Astrocyte (in vitro differentiated cells and primary cell): ENCODE data around the gene DLGAP4. TPM values are rescaled to one million over a fixed set of nuclear protein-coding genes. Genes with fewer than 3 reads are reported as not detected.

Experiments used
- DNase-seq: peaks from one replicate; pipeline ENCODE4 v3.0.0-alpha.2; 2010; ENCODE audit warnings: low read depth
- FAIRE-seq: peaks from 2 replicates; lab custom pipeline; 2011; peaks lifted over from hg19 to GRCh38; lab: Jason Lieb, UNC
- H2AFZ ChIP-seq: 2 replicates; pipeline ENCODE4 v1.6.0; 2012; ENCODE audit warnings: low read depth, low read length, inconsistent platforms
- H3K27ac ChIP-seq: 2 replicates; pipeline ENCODE4 v1.5.1; 2011; ENCODE audit warnings: low read depth, low read length, inconsistent platforms
- H3K27me3 ChIP-seq: 2 replicates; pipeline ENCODE4 v1.6.0; 2011; ENCODE audit warnings: low read length, inconsistent platforms; ENCODE audit not compliant: insufficient read depth
- H3K36me3 ChIP-seq: 2 replicates; pipeline ENCODE4 v1.5.1; 2011; ENCODE audit warnings: low read length, inconsistent platforms; ENCODE audit not compliant: insufficient read depth
- H3K4me1 ChIP-seq: 2 replicates; pipeline ENCODE4 v1.5.1; 2011; ENCODE audit warnings: low read length, inconsistent platforms; ENCODE audit not compliant: insufficient read depth
- H3K4me2 ChIP-seq: 2 replicates; pipeline ENCODE4 v1.6.0; 2012; ENCODE audit warnings: low read length, inconsistent platforms
- H3K4me3 ChIP-seq: 2 replicates; pipeline ENCODE4 v1.5.1; 2011; ENCODE audit warnings: low read depth, mild to moderate bottlenecking, low read length, inconsistent platforms; ENCODE audit not compliant: insufficient read depth
- H3K79me2 ChIP-seq: 2 replicates; pipeline ENCODE4 v1.6.0; 2012; ENCODE audit warnings: mild to moderate bottlenecking, low read length, inconsistent platforms; ENCODE audit not compliant: insufficient read depth
- H3K9ac ChIP-seq: 2 replicates; pipeline ENCODE4 v1.6.0; 2012; ENCODE audit warnings: mild to moderate bottlenecking, low read length, inconsistent platforms
- H3K9me3 ChIP-seq: 2 replicates; pipeline ENCODE4 v1.5.1; 2012; ENCODE audit warnings: low read depth, mild to moderate bottlenecking, low read length, inconsistent platforms; ENCODE audit not compliant: insufficient read depth
- H4K20me1 ChIP-seq: 2 replicates; pipeline ENCODE4 v1.6.0; 2012; ENCODE audit warnings: low read length, inconsistent platforms; ENCODE audit not compliant: insufficient read depth
- H3K27ac Mint-ChIP-seq: one replicate; pipeline ENCODE4 v1.8.0; 2021; ENCODE audit warnings: mild to moderate bottlenecking, mixed read lengths; ENCODE audit not compliant: unreplicated experiment
- H3K27me3 Mint-ChIP-seq: one replicate; pipeline ENCODE4 v1.8.0; 2021; ENCODE audit warnings: low read depth, mixed read lengths; ENCODE audit not compliant: unreplicated experiment
- H3K36me3 Mint-ChIP-seq: one replicate; pipeline ENCODE4 v1.8.0; 2021; ENCODE audit warnings: low read depth, mixed read lengths; ENCODE audit not compliant: unreplicated experiment
- H3K4me1 Mint-ChIP-seq: one replicate; pipeline ENCODE4 v1.8.0; 2021; ENCODE audit warnings: low read depth, mixed read lengths; ENCODE audit not compliant: unreplicated experiment
- H3K4me3 Mint-ChIP-seq: one replicate; pipeline ENCODE4 v1.8.0; 2021; ENCODE audit warnings: mild to moderate bottlenecking, moderate library complexity, mixed read lengths; ENCODE audit not compliant: unreplicated experiment
- H3K9me3 Mint-ChIP-seq: one replicate; pipeline ENCODE4 v1.8.0; 2021; ENCODE audit warnings: mild to moderate bottlenecking, mixed read lengths; ENCODE audit not compliant: unreplicated experiment
- EZH2 ChIP-seq: IDR thresholded peaks from 2 replicates; pipeline ENCODE4 v1.6.1; 2012; ENCODE audit warnings: mild to moderate bottlenecking, low read length, inconsistent platforms; ENCODE audit not compliant: insufficient read depth
- total RNA-seq: library from RNA; stranded (reverse); gene quantifications from 2 replicates; pipeline ENCODE4 v1.2.1, GENCODE V29; 2021
- TF ChIP-seq, protein P1 (sequence below): IDR thresholded peaks from 2 replicates; pipeline ENCODE4 v1.5.1; 2011; ENCODE audit warnings: low read depth, mild to moderate bottlenecking, inconsistent platforms, low read length, moderate library complexity; ENCODE audit not compliant: insufficient read depth

Gene DLGAP4
- total RNA-seq, 1 donor from 2014 or later = 135 TPM

DNA sequence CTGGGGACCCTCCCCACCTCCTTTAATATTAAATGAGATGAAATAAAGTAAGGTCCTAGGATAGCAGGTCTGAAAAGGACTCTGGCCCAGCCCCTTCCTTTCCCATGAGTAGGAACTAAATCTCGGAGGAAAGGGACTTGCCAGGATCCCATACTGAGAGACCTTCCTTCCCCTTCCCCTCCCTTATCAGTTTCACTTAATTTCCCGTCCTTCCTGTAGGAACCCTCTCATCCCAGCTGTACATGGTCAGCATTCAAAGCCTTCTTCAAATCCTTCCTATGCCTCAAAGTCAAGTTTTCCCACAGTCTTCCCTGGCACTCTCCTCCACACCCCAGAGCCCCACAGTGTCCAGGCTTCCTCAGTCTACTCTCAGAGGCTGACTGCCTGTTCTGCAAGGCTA lies 163.8 kb downstream of the DLGAP4 start:
- H3K4me1 ChIP-seq = peaks cover 74% of the 10 kb centered on the region
- H3K4me2 ChIP-seq = no peak overlapping the region
- no peak overlapping the region for H2AFZ ChIP-seq
- H3K27me3 ChIP-seq = no peaks in the 10 kb centered on the region
- Mint-ChIP-seq H3K4me3 (peak overlapping the region; percentile 54), H3K4me1 (peaks cover 68% of the 10 kb centered on the region), H3K9me3 (no peaks in the 10 kb centered on the region), H3K36me3 (peaks cover 13% of the 10 kb centered on the region), H3K27me3 (no peaks in the 10 kb centered on the region), H3K27ac (peak overlapping the region; percentile 34)
- FAIRE-seq = no peak
- peaks cover 98% of the 10 kb centered on the region for H4K20me1 ChIP-seq
- H3K27ac ChIP-seq = no peak overlapping the region
- H3K79me2 ChIP-seq = peaks cover 99% of the 10 kb centered on the region
- no peaks in the 10 kb centered on the region for H3K9me3 ChIP-seq
- no peak overlapping the region for H3K9ac ChIP-seq
- DNase-seq = no peak
- TF ChIP-seq, protein P1, sequence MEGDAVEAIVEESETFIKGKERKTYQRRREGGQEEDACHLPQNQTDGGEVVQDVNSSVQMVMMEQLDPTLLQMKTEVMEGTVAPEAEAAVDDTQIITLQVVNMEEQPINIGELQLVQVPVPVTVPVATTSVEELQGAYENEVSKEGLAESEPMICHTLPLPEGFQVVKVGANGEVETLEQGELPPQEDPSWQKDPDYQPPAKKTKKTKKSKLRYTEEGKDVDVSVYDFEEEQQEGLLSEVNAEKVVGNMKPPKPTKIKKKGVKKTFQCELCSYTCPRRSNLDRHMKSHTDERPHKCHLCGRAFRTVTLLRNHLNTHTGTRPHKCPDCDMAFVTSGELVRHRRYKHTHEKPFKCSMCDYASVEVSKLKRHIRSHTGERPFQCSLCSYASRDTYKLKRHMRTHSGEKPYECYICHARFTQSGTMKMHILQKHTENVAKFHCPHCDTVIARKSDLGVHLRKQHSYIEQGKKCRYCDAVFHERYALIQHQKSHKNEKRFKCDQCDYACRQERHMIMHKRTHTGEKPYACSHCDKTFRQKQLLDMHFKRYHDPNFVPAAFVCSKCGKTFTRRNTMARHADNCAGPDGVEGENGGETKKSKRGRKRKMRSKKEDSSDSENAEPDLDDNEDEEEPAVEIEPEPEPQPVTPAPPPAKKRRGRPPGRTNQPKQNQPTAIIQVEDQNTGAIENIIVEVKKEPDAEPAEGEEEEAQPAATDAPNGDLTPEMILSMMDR = no peak
- no peak for TF ChIP-seq EZH2
- no peak overlapping the region for H3K4me3 ChIP-seq
- H3K36me3 ChIP-seq = peaks cover 5% of the 10 kb centered on the region

DNA sequence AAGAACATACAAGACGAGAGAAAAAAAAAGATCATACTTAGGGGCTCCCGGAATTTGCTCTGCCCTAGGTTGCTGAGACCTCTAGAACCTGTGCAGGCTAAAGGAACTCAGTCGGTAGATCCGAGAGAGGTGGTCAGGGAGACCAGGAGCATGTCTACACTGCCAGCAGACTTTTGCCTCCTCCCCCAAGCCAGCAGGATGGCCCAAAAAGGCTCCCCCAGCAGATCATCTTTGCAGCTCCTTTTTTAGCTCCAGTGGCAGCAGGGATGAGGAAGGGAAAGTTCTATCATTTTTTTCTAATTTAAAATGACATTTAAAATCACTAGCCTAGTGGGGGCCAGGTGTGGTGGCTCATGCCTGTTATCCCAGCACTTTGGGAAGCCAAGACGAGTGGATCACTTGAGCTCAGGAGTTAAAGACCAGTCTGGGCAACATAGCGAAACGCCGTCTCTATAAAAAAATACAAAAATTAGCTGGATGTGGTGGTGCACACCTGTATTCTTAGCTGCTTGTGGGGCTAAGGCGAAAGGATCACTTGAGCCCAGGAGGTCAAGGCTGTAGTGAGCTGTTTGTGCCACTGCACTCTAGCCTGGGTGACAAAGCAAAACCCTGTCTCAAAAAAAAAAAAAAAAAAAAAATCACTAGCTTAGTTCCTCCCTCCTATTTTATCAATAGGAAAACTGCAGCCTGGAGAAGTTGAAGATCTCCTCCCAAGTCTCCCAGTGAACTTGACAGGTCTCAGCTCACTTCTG lies 165.9 kb downstream of the DLGAP4 start:
- Histone ChIP-seq H3K79me2 (peaks cover 99% of the 10 kb centered on the region), H3K27ac (peak overlapping the region; percentile 54), H3K4me1 (peaks cover 53% of the 10 kb centered on the region), H4K20me1 (peaks cover 95% of the 10 kb centered on the region), H3K9ac (peak overlapping the region; percentile 42), H3K27me3 (no peaks in the 10 kb centered on the region), H3K4me2 (peak overlapping the region; percentile 25), H3K9me3 (no peaks in the 10 kb centered on the region), H3K36me3 (peaks cover 5% of the 10 kb centered on the region), H3K4me3 (no peak overlapping the region), H2AFZ (no peak overlapping the region)
- Mint-ChIP-seq H3K4me1 (peaks cover 49% of the 10 kb centered on the region), H3K4me3 (no peak overlapping the region), H3K9me3 (no peaks in the 10 kb centered on the region), H3K27me3 (no peaks in the 10 kb centered on the region), H3K27ac (peak overlapping the region; percentile 72), H3K36me3 (peaks cover 11% of the 10 kb centered on the region)
- no peak for FAIRE-seq
- no peak for DNase-seq
- TF ChIP-seq, protein P1 = no peak
- no peak for TF ChIP-seq EZH2

DNA sequence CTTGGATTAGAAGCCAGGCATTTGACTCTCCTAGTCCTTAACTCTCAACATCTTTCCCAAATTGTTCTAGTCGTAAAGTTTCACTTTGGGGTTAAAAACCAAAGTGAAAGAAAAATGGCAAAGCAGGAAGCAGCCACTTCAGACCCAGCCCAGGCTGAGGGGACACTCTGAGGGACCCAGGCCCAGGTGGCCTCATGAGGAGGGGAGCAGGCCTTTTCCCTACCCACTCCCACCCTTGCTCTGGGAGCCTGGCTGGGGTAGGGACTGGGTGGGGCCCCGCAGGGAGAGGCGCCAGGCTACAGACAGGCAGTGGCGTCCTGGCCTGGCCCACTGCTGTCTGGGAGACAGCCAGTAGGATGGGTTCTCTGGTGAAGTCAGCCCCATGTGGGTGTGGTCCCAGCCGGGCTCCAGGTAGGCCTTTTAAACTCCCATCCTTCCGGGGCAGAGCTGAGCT lies 166.5 kb downstream of the DLGAP4 start:
- Histone ChIP-seq H4K20me1 (peaks cover 95% of the 10 kb centered on the region), H3K4me1 (peaks cover 53% of the 10 kb centered on the region), H3K79me2 (peaks cover 99% of the 10 kb centered on the region), H3K36me3 (peaks cover 10% of the 10 kb centered on the region), H3K9me3 (no peaks in the 10 kb centered on the region), H3K4me2 (peak overlapping the region; percentile 25), H3K27ac (peak overlapping the region; percentile 54), H3K9ac (peak overlapping the region; percentile 42), H2AFZ (no peak overlapping the region), H3K4me3 (no peak overlapping the region), H3K27me3 (no peaks in the 10 kb centered on the region)
- Mint-ChIP-seq H3K27ac (peak overlapping the region; percentile 72), H3K36me3 (peaks cover 5% of the 10 kb centered on the region), H3K27me3 (no peaks in the 10 kb centered on the region), H3K9me3 (no peaks in the 10 kb centered on the region), H3K4me3 (no peak overlapping the region), H3K4me1 (peaks cover 43% of the 10 kb centered on the region)
- DNase-seq (no peak), FAIRE-seq (no peak)
- TF ChIP-seq EZH2 = no peak
- TF ChIP-seq, protein P1 = no peak
